HG03159 (cell line): Measurements from ENCODE around the gene TBC1D8.
A peak's percentile ranks its signal among the peaks of the same experiment; 100 is the strongest.

Source experiments
- ATAC-seq: cut with Tn5 transposase; IDR thresholded peaks from one replicate; pipeline ENCODE4 v1.9.1; 2021; ENCODE audit warnings: mild to moderate bottlenecking, moderate library complexity; ENCODE audit not compliant: unreplicated experiment

TBC1D8 gene

GRCh38 chr2:101037161-101037755 is 113.9 kb downstream of the TBC1D8 start:
- no peak for ATAC-seq

- no peak for ATAC-seq
Measured at GRCh38 chr2:101036562-101036961, 114.6 kb downstream of the TBC1D8 start.

GRCh38 chr2:101032084-101032776 is 119.0 kb downstream of the TBC1D8 start:
- ATAC-seq = no peak

GRCh38 chr2:101030866-101031554 is 120.2 kb downstream of the TBC1D8 start:
- no peak for ATAC-seq

GRCh38 chr2:101027852-101028251 is 123.3 kb downstream of the TBC1D8 start:
- ATAC-seq = no peak

- ATAC-seq = no peak
Measured at GRCh38 chr2:101026923-101027469, 124.2 kb downstream of the TBC1D8 start.

- ATAC-seq = no peak
Measured at GRCh38 chr2:101026253-101026701, 124.9 kb downstream of the TBC1D8 start.

GRCh38 chr2:101025561-101025960 is 125.6 kb downstream of the TBC1D8 start:
- no peak for ATAC-seq

GRCh38 chr2:101023327-101024107 is 127.7 kb downstream of the TBC1D8 start:
- ATAC-seq = no peak

- ATAC-seq = no peak
Measured at GRCh38 chr2:101022221-101022620, 129.0 kb downstream of the TBC1D8 start.

- ATAC-seq = no peak
Measured at GRCh38 chr2:101018934-101019333, 132.2 kb downstream of the TBC1D8 start.

GRCh38 chr2:101017371-101017770 is 133.8 kb downstream of the TBC1D8 start:
- ATAC-seq = no peak

GRCh38 chr2:101014264-101014857 is 136.8 kb downstream of the TBC1D8 start:
- ATAC-seq = no peak

GRCh38 chr2:101012706-101013181 is 138.4 kb downstream of the TBC1D8 start:
- no peak for ATAC-seq

- peak; percentile 81 for ATAC-seq
Measured at GRCh38 chr2:101012054-101012705, 139.0 kb downstream of the TBC1D8 start.

- ATAC-seq = no peak
Measured at GRCh38 chr2:101011152-101011551, 140.0 kb downstream of the TBC1D8 start.

- ATAC-seq = no peak
Measured at GRCh38 chr2:101007415-101008345, 143.5 kb downstream of the TBC1D8 start.

- no peak for ATAC-seq
Measured at GRCh38 chr2:101006065-101006715, 145.0 kb downstream of the TBC1D8 start.
